K562 (cell line): Measurements from ENCODE around the gene COQ10B. TPM values are rescaled to one million over a fixed set of nuclear protein-coding genes. Genes with fewer than 3 reads are reported as not detected.

Experiments
- ATAC-seq: fragments of 200-7000 bp; cut with Tn5 transposase; 3 replicates; pipeline ENCODE4 v1.9.1; 2020; ENCODE audit warnings: moderate library complexity
- BruUV-seq: library from RNA; stranded (reverse); fragments of 400-500 nt; replicated peaks from 2 replicates; lab custom pipeline; 2021; lab: Mats Ljungman, UMichigan
- CTCF ChIA-PET: fragments of 300-600 bp; formaldehyde crosslinking; extraction: SDS; loops from one replicate; lab custom pipeline; 2021; ENCODE audit warnings: low intra/inter-chr PET ratio; lab: Yijun Ruan, JAX
- POLR2A ChIA-PET: fragments of 300-600, 350-650 bp; sonication (Branson Sonifier 250); formaldehyde crosslinking; extraction: SDS; loops from one replicate; lab custom pipeline; 2021; ENCODE audit warnings: antibody characterized with exemption, inconsistent platforms; lab: Yijun Ruan, JAX
- DNase-seq, 4 experiments: peaks; one replicate each; pipeline versions ENCODE4 v3.0.0 to v3.0.0-alpha.2; 2011 to 2018; ENCODE audit warnings: low spot score in 3 of 4, mixed read lengths in 3 of 4; ENCODE audit errors: extremely low read depth in 1 of 4
- FAIRE-seq: peaks from 2 replicates; lab custom pipeline; 2011; peaks lifted over from hg19 to GRCh38; lab: Jason Lieb, UNC
- H2AFZ ChIP-seq: 2 replicates; pipeline ENCODE4 v1.6.0; 2011; ENCODE audit warnings: low read depth, low read length, control low read depth, inconsistent platforms
- H3K27ac ChIP-seq: fragments of 200-600 bp; 3 replicates; pipeline ENCODE4 v1.8.0; 2011; ENCODE audit warnings: low read depth, mild to moderate bottlenecking, control low read depth, inconsistent platforms, low read length, moderate library complexity, mixed read lengths; ENCODE audit errors: extremely low read depth
- H3K27me3 ChIP-seq, 2 experiments: fragments of 300-600 bp in 1 of 2; 2 replicates in 1 of 2; 3 replicates in 1 of 2; pipeline versions ENCODE4 v1.6.0 to v1.8.0; 2011; ENCODE audit warnings: inconsistent platforms in 2 of 2, low read length in 2 of 2, mild to moderate bottlenecking in 1 of 2, mixed read lengths in 1 of 2, moderate library complexity in 1 of 2; ENCODE audit not compliant: control insufficient read depth in 2 of 2, insufficient read depth in 2 of 2
- H3K36me3 ChIP-seq: fragments of 300-600 bp; 3 replicates; pipeline ENCODE4 v1.8.0; 2011; ENCODE audit warnings: mild to moderate bottlenecking, low read length, inconsistent platforms; ENCODE audit not compliant: control insufficient read depth, insufficient read depth
- H3K4me1 ChIP-seq, 2 experiments: fragments of 200-600 bp in 1 of 2; replicated peaks in 1 of 2; 2 replicates in 1 of 2; 3 replicates in 1 of 2; pipeline versions ENCODE4 v1.5.1 to v1.8.0; 2011; ENCODE audit warnings: inconsistent platforms in 2 of 2, low read length in 2 of 2, mild to moderate bottlenecking in 1 of 2, mixed read lengths in 1 of 2, moderate library complexity in 1 of 2; ENCODE audit not compliant: control insufficient read depth in 2 of 2, insufficient read depth in 2 of 2
- H3K4me2 ChIP-seq: 2 replicates; pipeline ENCODE4 v1.6.1; 2011; ENCODE audit warnings: low read length, control low read depth, inconsistent platforms, mixed read lengths; ENCODE audit not compliant: insufficient read depth
- H3K4me3 ChIP-seq: fragments of 200-600 bp; sonication (generic), shearing (Covaris generic); 2 replicates; pipeline ENCODE4 v1.5.1; 2016; ENCODE audit warnings: control low read depth, inconsistent platforms
- H3K79me2 ChIP-seq: fragments of 200-600 bp; 3 replicates; pipeline ENCODE4 v1.8.0; 2011; ENCODE audit warnings: low read length, inconsistent platforms; ENCODE audit not compliant: control insufficient read depth, insufficient read depth
- H3K9ac ChIP-seq, 2 experiments: 2 replicates each; pipeline versions ENCODE4 v1.6.0 to v1.6.1; 2011; ENCODE audit warnings: low read depth in 2 of 2, low read length in 2 of 2, control low read depth in 1 of 2, inconsistent platforms in 1 of 2, mild to moderate bottlenecking in 1 of 2, mixed read lengths in 1 of 2; ENCODE audit not compliant: insufficient read depth in 1 of 2
- H3K9me1 ChIP-seq: one replicate; pipeline ENCODE4 v1.6.0; 2011; ENCODE audit warnings: inconsistent platforms, mild to moderate bottlenecking, low read length, moderate library complexity; ENCODE audit not compliant: control insufficient read depth, insufficient read depth
- H3K9me3 ChIP-seq: replicated peaks from 2 replicates; pipeline ENCODE4 v1.5.1; 2011; ENCODE audit warnings: low read depth, low read length, inconsistent platforms; ENCODE audit not compliant: control insufficient read depth, insufficient read depth
- H4K20me1 ChIP-seq: replicated peaks from 2 replicates; pipeline ENCODE4 v1.6.1; 2011; ENCODE audit warnings: low read length, inconsistent platforms, mixed read lengths; ENCODE audit not compliant: control insufficient read depth, insufficient read depth
- JUNB ChIP-seq: fragments of 450-650 bp; formaldehyde crosslinking; conservative IDR thresholded peaks from 2 replicates; pipeline ENCODE4 v1.4.0; 2020; ENCODE audit warnings: mild to moderate bottlenecking
- KAT2B ChIP-seq: IDR thresholded peaks from one replicate; pipeline ENCODE4 v1.6.1; 2012; ENCODE audit warnings: low read depth, mild to moderate bottlenecking, control low read depth, inconsistent platforms, low read length, moderate library complexity
- KDM1A ChIP-seq, 2 experiments: fragments of 450-650 bp; IDR thresholded peaks; 2 replicates each; pipeline ENCODE4 v1.6.1; 2016; ENCODE audit warnings: mild to moderate bottlenecking in 2 of 2
- KLF13 ChIP-seq: fragments of 450-650 bp; IDR thresholded peaks from 2 replicates; pipeline ENCODE4 v1.6.1; 2016; ENCODE audit warnings: missing genetic modification characterization, low read depth, mild to moderate bottlenecking, missing compliant biosample characterization, moderate library complexity, borderline replicate concordance
- STAT5A ChIP-seq: IDR thresholded peaks from 2 replicates; pipeline ENCODE4 v1.6.1; 2012; ENCODE audit warnings: low read length, inconsistent platforms, borderline replicate concordance
- TEAD2 ChIP-seq: fragments of 450-650 bp; IDR thresholded peaks from 2 replicates; pipeline ENCODE4 v1.6.1; 2016; ENCODE audit warnings: missing genetic modification characterization, control low read depth, missing compliant biosample characterization
- U2AF1 ChIP-seq: fragments of 200-400 bp; formaldehyde crosslinking; optimal IDR thresholded peaks from 2 replicates; pipeline ENCODE3; 2017; ENCODE audit warnings: mild to moderate bottlenecking, low read depth, low read length, moderate library complexity
- ZBTB1 ChIP-seq: sonication (generic); formaldehyde crosslinking; IDR thresholded peaks from 2 replicates; pipeline ENCODE4 v1.8.1; 2023; ENCODE audit warnings: missing genetic modification reagents, low read depth, mild to moderate bottlenecking, borderline replicate concordance
- ZNF253 ChIP-seq: fragments of 250-450 bp; sonication (Bioruptor Pico); conservative IDR thresholded peaks from 2 replicates; pipeline ENCODE4 v1.6.1; 2021; ENCODE audit warnings: mild to moderate bottlenecking
- ZNF444 ChIP-seq: fragments of 250-450 bp; sonication (Bioruptor Pico); IDR thresholded peaks from 2 replicates; pipeline ENCODE4 v1.4.0; 2020; ENCODE audit warnings: mild to moderate bottlenecking, moderate library complexity
- WGBS: fragments of 100-300 bp; shearing (Covaris generic); methylation state at CpG from one replicate; pipeline ENCODE4 v1.1.6; 2016; ENCODE audit warnings: low coverage, mixed read lengths; ENCODE audit not compliant: insufficient coverage; ENCODE audit errors: missing lambda C conversion rate; 5-methylcytosine and 5-hydroxymethylcytosine counted together
- in situ Hi-C: fragments of 300-500 bp; cut with MboI; formaldehyde crosslinking; loops from 4 replicates; pipeline ENCODE4 v1.15.0; 2018; ENCODE audit warnings: inconsistent platforms, mixed read lengths
- intact Hi-C: fragments of 100-400 bp; cut with micrococcal nuclease; formaldehyde crosslinking; loops from 2 replicates; pipeline ENCODE4 v1.14.2; 2022
- polyA plus RNA-seq, 8 experiments: library from polyadenylated mRNA; depleted of rRNA in 4 of 8; stranded (reverse) in 5 of 8; unstranded in 3 of 8; fragments of >200 nt; fragmentation: Nextera tagmentation in 2 of 8; fragmentation: Illumina TruSeq in 1 of 8; extraction: Ambion mirVana in 2 of 8; extraction: Trizol in 1 of 8; gene quantifications; 2 replicates each; pipeline versions ENCODE4 v1.2.1 to v1.2.3, GENCODE V29; 2011 to 2014; ENCODE audit warnings: inconsistent platforms in 1 of 8, missing spikeins in 1 of 8
- total RNA-seq, 7 experiments: library from RNA; depleted of rRNA in 6 of 7; stranded (reverse); fragments of >200 nt in 6 of 7; fragmentation: Illumina TruSeq in 2 of 7; extraction: Trizol in 2 of 7; gene quantifications; 2 replicates each; pipeline versions ENCODE4 v1.2.1 to v1.2.3, GENCODE V29; 2011 to 2021; ENCODE audit warnings: low replicate concordance in 1 of 7
- TF ChIP-seq, protein P1 (sequence below): fragments of 250-450 bp; sonication (Bioruptor Pico); IDR thresholded peaks from 2 replicates; pipeline ENCODE4 v1.8.0; 2022; ENCODE audit warnings: inconsistent platforms
- TF ChIP-seq, protein P2 (sequence below): IDR thresholded peaks from 2 replicates; pipeline ENCODE4 v1.6.1; 2014; ENCODE audit warnings: antibody characterized with exemption
- TF ChIP-seq, protein P3 (sequence below): fragments of 250-450 bp; sonication (Bioruptor Pico); IDR thresholded peaks from 2 replicates; pipeline ENCODE4 v1.8.0; 2021; ENCODE audit warnings: moderate library complexity, mild to moderate bottlenecking, inconsistent platforms

COQ10B gene
- total and polyA plus RNA-seq, 9 of the 15 experiments (the other 6 are each of a cell fraction or from before 2014, with no cell fraction given): 3.1 to 13.1 (median 7.7) TPM

DNA sequence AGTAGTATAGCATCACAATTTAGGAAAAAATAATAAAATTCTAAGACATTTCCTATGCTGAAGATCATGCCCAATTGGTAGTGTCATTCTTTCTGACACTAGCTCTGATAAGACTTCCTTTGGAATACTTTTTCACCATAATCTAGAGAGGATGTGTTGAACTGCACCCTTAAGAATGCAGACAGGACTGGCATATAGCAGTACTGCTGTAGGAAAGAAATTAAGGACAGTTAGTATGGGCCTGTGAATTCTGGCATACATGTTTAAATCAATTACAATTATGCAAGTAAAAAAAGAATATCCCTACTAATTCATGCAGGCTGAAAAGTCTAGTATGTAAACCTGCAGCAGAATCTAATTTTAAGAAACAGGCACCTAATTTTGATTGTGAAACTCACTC is 33.9 kb upstream of the COQ10B start (continued):
- TF ChIP-seq, protein P1, sequence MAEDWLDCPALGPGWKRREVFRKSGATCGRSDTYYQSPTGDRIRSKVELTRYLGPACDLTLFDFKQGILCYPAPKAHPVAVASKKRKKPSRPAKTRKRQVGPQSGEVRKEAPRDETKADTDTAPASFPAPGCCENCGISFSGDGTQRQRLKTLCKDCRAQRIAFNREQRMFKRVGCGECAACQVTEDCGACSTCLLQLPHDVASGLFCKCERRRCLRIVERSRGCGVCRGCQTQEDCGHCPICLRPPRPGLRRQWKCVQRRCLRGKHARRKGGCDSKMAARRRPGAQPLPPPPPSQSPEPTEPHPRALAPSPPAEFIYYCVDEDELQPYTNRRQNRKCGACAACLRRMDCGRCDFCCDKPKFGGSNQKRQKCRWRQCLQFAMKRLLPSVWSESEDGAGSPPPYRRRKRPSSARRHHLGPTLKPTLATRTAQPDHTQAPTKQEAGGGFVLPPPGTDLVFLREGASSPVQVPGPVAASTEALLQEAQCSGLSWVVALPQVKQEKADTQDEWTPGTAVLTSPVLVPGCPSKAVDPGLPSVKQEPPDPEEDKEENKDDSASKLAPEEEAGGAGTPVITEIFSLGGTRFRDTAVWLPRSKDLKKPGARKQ: no peak
- TF ChIP-seq ZBTB1: no peak
- TF ChIP-seq TEAD2 (tag): no peak

DNA sequence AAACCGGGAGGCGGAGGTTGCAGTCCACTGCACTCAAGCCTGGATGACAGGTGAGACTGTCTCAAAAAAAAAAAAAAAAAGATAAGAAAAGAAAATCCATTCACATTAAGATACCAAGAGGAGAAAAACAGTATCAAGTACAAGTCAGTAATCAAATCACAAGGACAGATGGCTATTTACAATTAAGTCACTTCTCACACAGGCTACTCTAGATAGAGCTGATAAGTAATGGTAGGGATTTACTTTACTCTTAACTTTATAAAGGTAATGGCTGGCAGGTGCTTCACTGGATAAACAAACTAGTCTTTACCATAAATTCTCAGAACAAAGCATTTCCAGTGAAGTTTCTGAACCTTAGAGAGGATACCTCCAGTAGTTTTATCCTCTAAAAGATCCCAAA is 30.0 kb upstream of the COQ10B start:
- Histone ChIP-seq H3K9me3 (no peaks in the 10 kb centered on the region), H4K20me1 (peaks cover 21% of the 10 kb centered on the region), H3K79me2 (peaks cover 82% of the 10 kb centered on the region), H3K4me3 (no peak overlapping the region), H3K9me1 (no peaks in the 10 kb centered on the region), H3K4me2 (no peak overlapping the region), H3K9ac (no peak overlapping the region), H3K27me3 (no peaks in the 10 kb centered on the region), H3K4me1 (peaks cover 0 to 11% of the 10 kb centered on the region in 2 experiments; a peak in 3 of 5 replicates), H3K36me3 (peaks cover 71% of the 10 kb centered on the region), H3K27ac (no peak overlapping the region), H2AFZ (no peak overlapping the region)
- TF ChIP-seq, protein P2, sequence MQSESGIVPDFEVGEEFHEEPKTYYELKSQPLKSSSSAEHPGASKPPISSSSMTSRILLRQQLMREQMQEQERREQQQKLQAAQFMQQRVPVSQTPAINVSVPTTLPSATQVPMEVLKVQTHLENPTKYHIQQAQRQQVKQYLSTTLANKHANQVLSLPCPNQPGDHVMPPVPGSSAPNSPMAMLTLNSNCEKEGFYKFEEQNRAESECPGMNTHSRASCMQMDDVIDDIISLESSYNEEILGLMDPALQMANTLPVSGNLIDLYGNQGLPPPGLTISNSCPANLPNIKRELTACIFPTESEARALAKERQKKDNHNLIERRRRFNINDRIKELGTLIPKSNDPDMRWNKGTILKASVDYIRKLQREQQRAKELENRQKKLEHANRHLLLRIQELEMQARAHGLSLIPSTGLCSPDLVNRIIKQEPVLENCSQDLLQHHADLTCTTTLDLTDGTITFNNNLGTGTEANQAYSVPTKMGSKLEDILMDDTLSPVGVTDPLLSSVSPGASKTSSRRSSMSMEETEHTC: no peak
- TF ChIP-seq ZNF253: no peak
- no peak for TF ChIP-seq KAT2B
- TF ChIP-seq KLF13 (tag): no peak
- TF ChIP-seq JUNB (CRISPR knock-in tag): no peak
- TF ChIP-seq STAT5A: no peak
- TF ChIP-seq, protein P3, sequence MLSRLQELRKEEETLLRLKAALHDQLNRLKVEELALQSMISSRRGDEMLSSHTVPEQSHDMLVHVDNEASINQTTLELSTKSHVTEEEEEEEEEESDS (CRISPR knock-in tag): no peak
- no peak for TF ChIP-seq ZNF444 (CRISPR knock-in tag)
- no peak for TF ChIP-seq KDM1A (IDR thresholded peaks at IDR 0.05)
- no peak for TF ChIP-seq U2AF1
- WGBS: no CpG with 5 or more reads among the region's 2 CpGs
- ATAC-seq (no peak), FAIRE-seq (no peak), DNase-seq (no peak)
- POLR2A ChIA-PET: interaction anchor here (1.0 to 1.7 kb wide), 3 partner anchors 8 to 306 kb away, joined by 3 to 4 read pairs (median 4); no protein-coding TSS in a partner anchor
- intact Hi-C loops (no loop called here), in situ Hi-C loops (no loop called here)
- CTCF ChIA-PET: no interaction called here
- no TSS peak for BruUV-seq
